Liver (tissue), 9 donors: ENCODE data around the gene SUSD4. TPM values are rescaled to one million over a fixed set of nuclear protein-coding genes. Genes with fewer than 3 reads are reported as not detected.

Source experiments
- DNase-seq: peaks from one replicate; pipeline ENCODE4 v3.0.0-alpha.2; 2017; ENCODE audit warnings: low spot score
- H3K27ac ChIP-seq, 2 donors: one replicate each; pipeline ENCODE4 v1.7.0; 2013; ENCODE audit warnings: inconsistent platforms in 2 of 2, low read length in 2 of 2, control low read depth in 1 of 2, low read depth in 1 of 2, mild to moderate bottlenecking in 1 of 2
- H3K27me3 ChIP-seq, 4 donors: one replicate each; pipeline versions ENCODE4 v1.6.1 to v1.7.0; 2013; ENCODE audit warnings: low read length in 3 of 4, inconsistent platforms in 1 of 4, mild to moderate bottlenecking in 1 of 4, moderate library complexity in 1 of 4; ENCODE audit not compliant: control insufficient read depth in 4 of 4, insufficient read depth in 4 of 4
- H3K36me3 ChIP-seq, 4 donors: one replicate each; pipeline versions ENCODE4 v1.6.1 to v1.7.0; 2013; ENCODE audit warnings: low read length in 3 of 4, mild to moderate bottlenecking in 3 of 4, low read depth in 1 of 4, moderate library complexity in 1 of 4; ENCODE audit not compliant: control insufficient read depth in 4 of 4, insufficient read depth in 3 of 4
- H3K4me1 ChIP-seq, 4 donors: one replicate each; pipeline versions ENCODE4 v1.6.1 to v1.7.0; 2013; ENCODE audit warnings: low read length in 3 of 4, mild to moderate bottlenecking in 3 of 4, moderate library complexity in 1 of 4; ENCODE audit not compliant: control insufficient read depth in 4 of 4, insufficient read depth in 4 of 4
- H3K4me3 ChIP-seq, 3 donors: one replicate each; pipeline versions ENCODE4 v1.6.1 to v1.7.0; 2013; ENCODE audit warnings: low read length in 3 of 3, control low read depth in 1 of 3, low read depth in 1 of 3, mild to moderate bottlenecking in 1 of 3
- H3K9ac ChIP-seq, 2 donors: one replicate each; pipeline ENCODE4 v1.7.0; 2013; ENCODE audit warnings: low read length in 2 of 2, mild to moderate bottlenecking in 2 of 2, moderate library complexity in 2 of 2, control low read depth in 1 of 2, low read depth in 1 of 2
- H3K9me3 ChIP-seq, 4 donors: one replicate each; pipeline versions ENCODE4 v1.6.1 to v1.7.0; 2013; ENCODE audit warnings: low read length in 3 of 4; ENCODE audit not compliant: control insufficient read depth in 4 of 4
- HNF4A ChIP-seq, 2 donors: conservative IDR thresholded peaks; 2 replicates each; pipeline ENCODE4 v1.6.1; 2016; ENCODE audit warnings: antibody characterized with exemption in 2 of 2, mild to moderate bottlenecking in 2 of 2
- HNF4G ChIP-seq: IDR thresholded peaks from 2 replicates; pipeline ENCODE4 v1.6.1; 2016; ENCODE audit warnings: antibody characterized with exemption
- JUND ChIP-seq, 2 donors: IDR thresholded peaks; 2 replicates each; pipeline ENCODE4 v1.6.1; 2016; ENCODE audit warnings: antibody characterized with exemption in 2 of 2
- NR2F2 ChIP-seq: IDR thresholded peaks from 2 replicates; pipeline ENCODE4 v1.6.1; 2016; ENCODE audit warnings: antibody characterized with exemption
- RXRA ChIP-seq, 2 donors: IDR thresholded peaks; 2 replicates each; pipeline ENCODE4 v1.6.1; 2017 to 2018; ENCODE audit warnings: antibody characterized with exemption in 2 of 2, mild to moderate bottlenecking in 1 of 2
- TAF1 ChIP-seq: conservative IDR thresholded peaks from 2 replicates; pipeline ENCODE4 v1.6.1; 2016; ENCODE audit warnings: antibody characterized with exemption, mild to moderate bottlenecking
- WGBS: extraction: QIAGEN DNeasy Blood & Tissue Kit; methylation state at CpG from one replicate; pipeline ENCODE4 v1.1.7; 2013; 5-methylcytosine and 5-hydroxymethylcytosine counted together
- polyA plus RNA-seq, 2 donors: library from polyadenylated mRNA; stranded (reverse) in 1 of 2; unstranded in 1 of 2; fragments of 200-250 nt in 1 of 2; fragments of >200 nt in 1 of 2; fragmentation: Nextera tagmentation in 1 of 2; extraction: Ambion mirVana in 1 of 2; gene quantifications; one replicate each; pipeline versions ENCODE4 v1.2.1 to v1.2.3, GENCODE V29; 2013 to 2015
- total RNA-seq, 2 donors: library from RNA; depleted of rRNA; stranded (reverse); fragments of >200 nt; gene quantifications; one replicate each; pipeline ENCODE4 v1.2.3, GENCODE V29; 2014
- TF ChIP-seq, protein P1 (sequence below): IDR thresholded peaks from 2 replicates; pipeline ENCODE4 v1.6.1; 2016; ENCODE audit warnings: antibody characterized with exemption
- TF ChIP-seq, protein P2 (sequence below): IDR thresholded peaks from 2 replicates; pipeline ENCODE4 v1.6.1; 2016; ENCODE audit warnings: antibody characterized with exemption
- TF ChIP-seq, protein P3 (sequence below): fragments of 150-350 bp; IDR thresholded peaks from 2 replicates; pipeline ENCODE4 v1.5.1; 2017; ENCODE audit warnings: improper control_type of control experiment, low read depth, low read length; ENCODE audit not compliant: missing input control
- TF ChIP-seq, protein P4 (sequence below): IDR thresholded peaks from 2 replicates; pipeline ENCODE4 v1.6.1; 2016; ENCODE audit warnings: antibody characterized with exemption, mild to moderate bottlenecking
- donor health status: healthy.
- donor health status: healthy.
- donor health status: healthy.
- donor health status: healthy.
- donor health status: healthy.

The SUSD4 gene
- total and polyA plus RNA-seq, 4 donors, result 1.1 to 3.8 (median 1.8) TPM

DNA sequence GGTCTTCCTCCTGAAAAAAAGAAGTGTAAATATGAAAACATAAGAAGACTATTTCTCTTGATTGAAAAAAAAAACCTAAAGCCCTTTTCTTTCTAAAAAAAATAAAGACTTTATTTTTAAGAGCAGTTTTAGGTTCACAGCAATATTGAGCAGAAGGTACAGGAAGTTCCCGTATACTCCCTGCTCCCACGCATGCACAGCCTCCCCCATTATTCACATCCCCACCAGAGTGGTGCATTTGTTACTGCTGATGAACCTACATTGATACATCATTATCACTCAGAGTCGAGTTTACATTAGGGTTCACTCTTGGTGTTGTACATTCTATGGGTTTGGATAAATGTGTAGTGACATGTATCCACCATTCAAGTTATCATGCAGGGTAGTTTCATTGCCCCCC is 128.9 kb downstream of the SUSD4 start:
- Histone ChIP-seq H3K27ac (no peak overlapping the region), H3K4me3 (no peak overlapping the region), H3K4me1 (no peaks in the 10 kb centered on the region), H3K27me3 (no peaks in the 10 kb centered on the region), H3K36me3 (no peaks in the 10 kb centered on the region), H3K9me3 (no peaks in the 10 kb centered on the region), H3K9ac (no peak overlapping the region)
- 86% methylated on average over 3 of the region's 3 CpGs for WGBS
- TF ChIP-seq, protein P1, sequence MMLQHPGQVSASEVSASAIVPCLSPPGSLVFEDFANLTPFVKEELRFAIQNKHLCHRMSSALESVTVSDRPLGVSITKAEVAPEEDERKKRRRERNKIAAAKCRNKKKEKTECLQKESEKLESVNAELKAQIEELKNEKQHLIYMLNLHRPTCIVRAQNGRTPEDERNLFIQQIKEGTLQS, result no peak
- no peak for DNase-seq

DNA sequence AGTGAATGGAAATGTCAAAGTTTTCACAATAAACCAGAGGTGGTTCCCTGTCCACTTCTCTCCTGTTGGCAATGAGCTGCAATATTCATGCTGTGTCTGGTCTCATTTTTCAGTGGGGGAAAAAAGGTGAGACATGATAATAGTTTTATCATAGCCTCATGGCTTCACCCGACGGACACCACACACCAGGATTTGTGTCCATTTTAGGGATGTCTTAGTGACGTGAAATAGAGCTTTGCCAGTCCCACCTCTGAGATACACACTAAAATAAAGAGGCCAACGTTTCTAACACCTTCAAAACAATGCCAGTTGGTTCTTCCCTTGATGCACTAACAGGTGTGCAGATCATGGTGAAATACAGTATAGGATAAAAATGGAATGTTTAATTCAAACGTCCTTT is 129.4 kb downstream of the SUSD4 start:
- Histone ChIP-seq H3K27me3 (no peaks in the 10 kb centered on the region), H3K27ac (no peak overlapping the region), H3K4me3 (no peak overlapping the region), H3K36me3 (no peaks in the 10 kb centered on the region), H3K4me1 (no peaks in the 10 kb centered on the region), H3K9ac (no peak overlapping the region), H3K9me3 (no peaks in the 10 kb centered on the region)
- WGBS, result 72% methylated on average over 5 of the region's 5 CpGs
- no peak for DNase-seq
- TF ChIP-seq RXRA (IDR thresholded peaks at IDR 0.05) (no peak), NR2F2 (no peak), HNF4A (conservative IDR thresholded peaks at IDR 0.05) (no peak), HNF4G (no peak)

DNA sequence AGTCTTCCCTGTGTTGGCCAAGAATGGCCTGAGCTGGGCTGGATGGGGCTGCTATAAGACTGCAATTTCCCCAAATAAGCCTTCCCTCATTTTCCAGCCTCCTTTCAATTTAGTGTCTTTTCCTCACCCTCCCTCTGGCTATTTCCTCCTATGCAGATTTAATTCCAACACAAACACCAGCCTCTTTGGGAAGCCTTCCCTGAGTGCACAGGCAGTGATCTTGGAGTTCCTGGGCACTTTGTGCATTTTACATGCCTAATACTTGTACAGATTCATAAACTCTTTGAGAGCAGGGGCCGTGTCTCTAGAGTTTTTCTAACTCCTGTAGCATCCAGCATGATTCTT is 129.8 kb downstream of the SUSD4 start:
- no peak for DNase-seq
- TF ChIP-seq JUND (IDR thresholded peaks at IDR 0.05) (no peak), TAF1 (no peak)
- TF ChIP-seq, protein P2, sequence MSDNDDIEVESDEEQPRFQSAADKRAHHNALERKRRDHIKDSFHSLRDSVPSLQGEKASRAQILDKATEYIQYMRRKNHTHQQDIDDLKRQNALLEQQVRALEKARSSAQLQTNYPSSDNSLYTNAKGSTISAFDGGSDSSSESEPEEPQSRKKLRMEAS, result no peak

DNA sequence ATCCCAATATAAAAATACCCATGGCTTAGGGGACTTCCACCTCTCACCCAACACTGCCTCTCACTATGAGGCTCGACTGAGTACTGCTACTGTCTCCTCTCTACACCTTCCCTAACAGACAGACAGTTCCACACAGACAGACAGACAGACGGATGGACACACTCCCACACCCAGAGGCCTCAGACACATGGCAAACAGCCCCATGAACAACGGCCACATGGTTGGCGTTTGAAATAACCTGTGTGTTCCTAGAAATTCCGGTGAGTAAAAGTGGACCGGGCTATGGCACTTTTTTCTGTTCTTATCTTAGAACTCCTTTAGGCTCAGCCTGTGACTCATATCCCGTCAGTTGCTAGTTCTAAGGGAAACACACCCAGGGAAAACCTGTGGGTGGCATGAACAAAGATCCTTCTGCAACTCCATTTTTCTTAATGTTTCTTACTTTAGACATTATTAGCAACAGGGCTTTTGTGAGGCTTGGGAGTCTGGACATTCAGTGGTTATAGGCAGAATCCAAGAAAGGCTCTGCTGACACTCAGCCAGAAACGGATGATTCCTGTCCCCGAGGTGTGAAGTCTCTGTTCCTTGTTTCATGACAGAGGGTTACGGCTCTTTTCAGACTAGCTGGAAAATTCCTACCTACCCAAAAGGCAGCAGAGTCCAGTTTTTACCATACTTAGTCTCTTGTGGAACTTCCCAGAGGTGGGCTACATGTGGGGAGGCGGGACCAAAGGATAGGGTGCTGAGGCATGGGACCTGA is 130.4 kb downstream of the SUSD4 start:
- H3K27me3 ChIP-seq, result no peaks in the 10 kb centered on the region
- H3K4me3 ChIP-seq, result no peak overlapping the region
- H3K36me3 ChIP-seq, result no peaks in the 10 kb centered on the region
- no peak overlapping the region for H3K27ac ChIP-seq
- no peaks in the 10 kb centered on the region for H3K9me3 ChIP-seq
- DNase-seq, result no peak
- no peak overlapping the region for H3K9ac ChIP-seq
- TF ChIP-seq, protein P2, result no peak
- peak in 1 of 2 donors; percentile 36 for TF ChIP-seq JUND (IDR thresholded peaks at IDR 0.05)
- 75% methylated on average over 11 of the region's 11 CpGs for WGBS
- H3K4me1 ChIP-seq, result no peaks in the 10 kb centered on the region

More for the DNA sequence above, 129.8 kb downstream of the SUSD4 start:
- Histone ChIP-seq H3K9me3 (no peaks in the 10 kb centered on the region), H3K27me3 (no peaks in the 10 kb centered on the region), H3K36me3 (no peaks in the 10 kb centered on the region), H3K27ac (no peak overlapping the region), H3K4me1 (no peaks in the 10 kb centered on the region), H3K4me3 (no peak overlapping the region), H3K9ac (no peak overlapping the region)
- WGBS, result 75% methylated on average over 1 of the region's 1 CpG

DNA sequence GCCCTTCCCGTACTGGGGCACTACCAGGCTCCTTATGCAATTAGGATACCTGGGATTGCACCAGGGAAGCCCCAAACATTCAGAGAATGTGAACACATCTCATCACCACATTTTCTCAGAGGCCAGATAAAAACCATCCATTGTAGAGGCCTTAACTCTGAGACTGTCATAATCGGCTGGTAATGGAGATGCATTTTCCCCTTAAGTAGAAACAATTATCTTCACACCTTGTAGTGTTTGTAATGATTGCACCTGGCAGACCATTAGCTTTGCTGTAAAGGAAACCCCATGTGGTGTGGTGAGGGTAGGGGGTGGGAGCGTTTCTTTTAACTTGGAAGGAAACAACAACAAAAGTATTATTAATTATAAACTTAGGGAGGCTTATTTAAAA is 131.0 kb downstream of the SUSD4 start:
- no peaks in the 10 kb centered on the region for H3K9me3 ChIP-seq
- H3K4me3 ChIP-seq, result no peak overlapping the region
- H3K36me3 ChIP-seq, result no peaks in the 10 kb centered on the region
- WGBS, result 85% methylated on average over 3 of the region's 3 CpGs
- H3K27me3 ChIP-seq, result no peaks in the 10 kb centered on the region
- DNase-seq, result no peak
- H3K27ac ChIP-seq, result no peak overlapping the region
- H3K4me1 ChIP-seq, result no peaks in the 10 kb centered on the region
- no peak overlapping the region for H3K9ac ChIP-seq
- TF ChIP-seq, protein P3, sequence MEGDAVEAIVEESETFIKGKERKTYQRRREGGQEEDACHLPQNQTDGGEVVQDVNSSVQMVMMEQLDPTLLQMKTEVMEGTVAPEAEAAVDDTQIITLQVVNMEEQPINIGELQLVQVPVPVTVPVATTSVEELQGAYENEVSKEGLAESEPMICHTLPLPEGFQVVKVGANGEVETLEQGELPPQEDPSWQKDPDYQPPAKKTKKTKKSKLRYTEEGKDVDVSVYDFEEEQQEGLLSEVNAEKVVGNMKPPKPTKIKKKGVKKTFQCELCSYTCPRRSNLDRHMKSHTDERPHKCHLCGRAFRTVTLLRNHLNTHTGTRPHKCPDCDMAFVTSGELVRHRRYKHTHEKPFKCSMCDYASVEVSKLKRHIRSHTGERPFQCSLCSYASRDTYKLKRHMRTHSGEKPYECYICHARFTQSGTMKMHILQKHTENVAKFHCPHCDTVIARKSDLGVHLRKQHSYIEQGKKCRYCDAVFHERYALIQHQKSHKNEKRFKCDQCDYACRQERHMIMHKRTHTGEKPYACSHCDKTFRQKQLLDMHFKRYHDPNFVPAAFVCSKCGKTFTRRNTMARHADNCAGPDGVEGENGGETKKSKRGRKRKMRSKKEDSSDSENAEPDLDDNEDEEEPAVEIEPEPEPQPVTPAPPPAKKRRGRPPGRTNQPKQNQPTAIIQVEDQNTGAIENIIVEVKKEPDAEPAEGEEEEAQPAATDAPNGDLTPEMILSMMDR, result no peak
- TF ChIP-seq, protein P1, result no peak
- TF ChIP-seq HNF4A (conservative IDR thresholded peaks at IDR 0.05) (no peak), RXRA (IDR thresholded peaks at IDR 0.05) (no peak), TAF1 (no peak)
- TF ChIP-seq, protein P4, sequence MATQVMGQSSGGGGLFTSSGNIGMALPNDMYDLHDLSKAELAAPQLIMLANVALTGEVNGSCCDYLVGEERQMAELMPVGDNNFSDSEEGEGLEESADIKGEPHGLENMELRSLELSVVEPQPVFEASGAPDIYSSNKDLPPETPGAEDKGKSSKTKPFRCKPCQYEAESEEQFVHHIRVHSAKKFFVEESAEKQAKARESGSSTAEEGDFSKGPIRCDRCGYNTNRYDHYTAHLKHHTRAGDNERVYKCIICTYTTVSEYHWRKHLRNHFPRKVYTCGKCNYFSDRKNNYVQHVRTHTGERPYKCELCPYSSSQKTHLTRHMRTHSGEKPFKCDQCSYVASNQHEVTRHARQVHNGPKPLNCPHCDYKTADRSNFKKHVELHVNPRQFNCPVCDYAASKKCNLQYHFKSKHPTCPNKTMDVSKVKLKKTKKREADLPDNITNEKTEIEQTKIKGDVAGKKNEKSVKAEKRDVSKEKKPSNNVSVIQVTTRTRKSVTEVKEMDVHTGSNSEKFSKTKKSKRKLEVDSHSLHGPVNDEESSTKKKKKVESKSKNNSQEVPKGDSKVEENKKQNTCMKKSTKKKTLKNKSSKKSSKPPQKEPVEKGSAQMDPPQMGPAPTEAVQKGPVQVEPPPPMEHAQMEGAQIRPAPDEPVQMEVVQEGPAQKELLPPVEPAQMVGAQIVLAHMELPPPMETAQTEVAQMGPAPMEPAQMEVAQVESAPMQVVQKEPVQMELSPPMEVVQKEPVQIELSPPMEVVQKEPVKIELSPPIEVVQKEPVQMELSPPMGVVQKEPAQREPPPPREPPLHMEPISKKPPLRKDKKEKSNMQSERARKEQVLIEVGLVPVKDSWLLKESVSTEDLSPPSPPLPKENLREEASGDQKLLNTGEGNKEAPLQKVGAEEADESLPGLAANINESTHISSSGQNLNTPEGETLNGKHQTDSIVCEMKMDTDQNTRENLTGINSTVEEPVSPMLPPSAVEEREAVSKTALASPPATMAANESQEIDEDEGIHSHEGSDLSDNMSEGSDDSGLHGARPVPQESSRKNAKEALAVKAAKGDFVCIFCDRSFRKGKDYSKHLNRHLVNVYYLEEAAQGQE, result no peak
